Testis (tissue), 3 donors: ENCODE results near the gene OR51E2. TPM values are rescaled to one million over a fixed set of nuclear protein-coding genes. Genes with fewer than 3 reads are reported as not detected.

Experiments
- DNase-seq: peaks from one replicate; pipeline ENCODE4 v3.0.0-alpha.2; 2019
- H3K27ac ChIP-seq, 2 donors: fragments of 200-600 bp; sonication (generic); one replicate each; pipeline ENCODE4 v1.5.1; 2019
- H3K27me3 ChIP-seq: fragments of 200-600 bp; sonication (generic); one replicate; pipeline ENCODE4 v1.5.1; 2019
- H3K36me3 ChIP-seq: fragments of 200-600 bp; sonication (generic); one replicate; pipeline ENCODE4 v1.5.1; 2017; ENCODE audit warnings: low read depth; ENCODE audit errors: missing control alignments
- H3K4me1 ChIP-seq: fragments of 200-600 bp; sonication (generic); one replicate; pipeline ENCODE4 v1.5.1; 2019
- H3K4me3 ChIP-seq, 2 donors: fragments of 200-600 bp; sonication (generic); one replicate each; pipeline ENCODE4 v1.5.1; 2017 to 2019
- H3K9me3 ChIP-seq: fragments of 200-600 bp; sonication (generic); one replicate; pipeline ENCODE4 v1.5.1; 2017
- CTCF ChIP-seq, 3 experiments: fragments of 450-650 bp in 2 of 3; fragments of 200-600 bp in 1 of 3; sonication (generic) in 1 of 3; IDR thresholded peaks; one replicate each; pipeline ENCODE4 v1.5.1; 2016 to 2019; ENCODE audit warnings: antibody characterized with exemption in 3 of 3, mild to moderate bottlenecking in 2 of 3, moderate library complexity in 1 of 3
- POLR2A ChIP-seq: fragments of 450-650 bp; IDR thresholded peaks from one replicate; pipeline ENCODE4 v1.6.1; 2017; ENCODE audit warnings: antibody characterized with exemption, mild to moderate bottlenecking, moderate library complexity
- WGBS, 2 donors: methylation state at CpG; one replicate each; pipeline ENCODE4 v1.1.5; 2018; 5-methylcytosine and 5-hydroxymethylcytosine counted together
- intact Hi-C: fragments of 100-400 bp; cut with DNase I; formaldehyde crosslinking; loops from one replicate; pipeline ENCODE4 v1.15.1; 2023; ENCODE audit warnings: low total_unique reads
- polyA plus RNA-seq: library from polyadenylated mRNA; stranded (reverse); fragments of 350-450 nt; fragmentation: Illumina TruSeq; extraction: RNeasy Lipid Tissue Mini Kit (QIAGEN cat#74804); gene quantifications from one replicate; pipeline ENCODE4 v1.2.3, GENCODE V29; 2014; ENCODE audit warnings: low read depth, low replicate concordance; ENCODE audit not compliant: insufficient read depth
- total RNA-seq, 2 donors: library from RNA; depleted of rRNA; stranded (reverse); fragments of >200 nt; gene quantifications; one replicate each; pipeline ENCODE4 v1.2.3, GENCODE V29; 2016

OR51E2 gene
- total and polyA plus RNA-seq, 3 donors from 2014 or later: 0.17 to 0.47 TPM; not detected in 1

- no peak for DNase-seq
- H3K4me1 ChIP-seq: peaks cover 2% of the 10 kb centered on the region
- intact Hi-C loops: no loop called here
- no peaks in the 10 kb centered on the region for H3K36me3 ChIP-seq
- WGBS, 2 donors: 92 to 93% methylated on average over 3 of the region's 3 CpGs
- TF ChIP-seq CTCF (IDR thresholded peaks at IDR 0.05) (no peak), POLR2A (no peak)
- H3K9me3 ChIP-seq: no peaks in the 10 kb centered on the region
- H3K4me3 ChIP-seq: no peak overlapping the region
- no peaks in the 10 kb centered on the region for H3K27me3 ChIP-seq
- no peak overlapping the region for H3K27ac ChIP-seq
These were observed 2.2 kb upstream of the OR51E2 start for GRCh38 chr11:4699697-4700435.

GRCh38 chr11:4695442-4695841, 2.2 kb downstream of the OR51E2 start:
- Histone ChIP-seq H3K27me3 (no peaks in the 10 kb centered on the region), H3K9me3 (no peaks in the 10 kb centered on the region), H3K27ac (no peak overlapping the region), H3K4me1 (peaks cover 5% of the 10 kb centered on the region), H3K4me3 (no peak overlapping the region), H3K36me3 (no peaks in the 10 kb centered on the region)
- intact Hi-C loops: no loop called here
- TF ChIP-seq CTCF (IDR thresholded peaks at IDR 0.05): no peak
- no peak for TF ChIP-seq POLR2A
- 19 to 24% methylated on average over 1 of the region's 1 CpG for WGBS, 2 donors
- no peak for DNase-seq

- Histone ChIP-seq H3K9me3 (no peaks in the 10 kb centered on the region), H3K27ac (no peak overlapping the region), H3K27me3 (no peaks in the 10 kb centered on the region), H3K4me3 (no peak overlapping the region), H3K36me3 (no peaks in the 10 kb centered on the region), H3K4me1 (no peaks in the 10 kb centered on the region)
- TF ChIP-seq CTCF (IDR thresholded peaks at IDR 0.05) (no peak), POLR2A (no peak)
- DNase-seq: no peak
- WGBS, 2 donors: 84 to 85% methylated on average over 3 of the region's 3 CpGs
- intact Hi-C loops: no loop called here
These were observed 12.9 kb downstream of the OR51E2 start for GRCh38 chr11:4684631-4685285.

GRCh38 chr11:4682623-4683419, 14.8 kb downstream of the OR51E2 start:
- no peak overlapping the region for H3K27ac ChIP-seq
- no peaks in the 10 kb centered on the region for H3K27me3 ChIP-seq
- 84 to 85% methylated on average over 2 of the region's 2 CpGs for WGBS, 2 donors
- intact Hi-C loops: no loop called here
- H3K36me3 ChIP-seq: no peaks in the 10 kb centered on the region
- no peaks in the 10 kb centered on the region for H3K9me3 ChIP-seq
- no peak overlapping the region for H3K4me3 ChIP-seq
- DNase-seq: no peak
- TF ChIP-seq CTCF (IDR thresholded peaks at IDR 0.05) (no peak), POLR2A (no peak)
- H3K4me1 ChIP-seq: no peaks in the 10 kb centered on the region
